Measurements from ENCODE around the gene SERPINE2.

The SERPINE2 gene

GRCh38 chr2:223980397-223980735, 58.7 kb downstream of the SERPINE2 start:
- Histone ChIP-seq H3K4me3 (ENCODE audit: low read length in 2 of 2) (no peak overlapping the region), H3K23ac (ENCODE audit: low read depth, low read length, poor library complexity) (no peak overlapping the region), H3K9me3 (replicated peaks in 1 of 2; ENCODE audit: control insufficient read depth in 2 of 2, insufficient read depth in 1 of 2, low read depth in 1 of 2, low read length in 2 of 2) (no peaks in the 10 kb centered on the region), H3K18ac (ENCODE audit: low read length) (no peak overlapping the region), H2AK5ac (ENCODE audit: low read depth, low read length) (no peak overlapping the region), H3K4me2 (ENCODE audit: insufficient read depth, low read length, poor library complexity, severe bottlenecking) (no peak overlapping the region), H2BK12ac (ENCODE audit: low read length) (no peak overlapping the region), H3K14ac (ENCODE audit: low read length) (no peak overlapping the region), H3K4ac (ENCODE audit: low read length) (no peak overlapping the region), H4K8ac (ENCODE audit: low read depth, low read length) (no peak overlapping the region), H3K36me3 (replicated peaks in 1 of 2; ENCODE audit: control insufficient read depth in 2 of 2, insufficient read depth in 2 of 2, low read length in 2 of 2) (no peaks in the 10 kb centered on the region), H3K27me3 (ENCODE audit: control insufficient read depth in 3 of 3, insufficient read depth in 3 of 3, low read depth in 1 of 3, low read length in 3 of 3) (no peaks in the 10 kb centered on the region), H3K9ac (ENCODE audit: low read depth, low read length, poor library complexity) (no peak overlapping the region), H2BK120ac (ENCODE audit: low read depth, low read length) (no peak overlapping the region), H2BK5ac (ENCODE audit: low read length) (no peak overlapping the region), H2AFZ (ENCODE audit: low read length) (no peak overlapping the region), H3K4me1 (ENCODE audit: control insufficient read depth in 2 of 2, insufficient read depth in 1 of 2, low read depth in 1 of 2, low read length in 2 of 2) (no peaks in the 10 kb centered on the region), H4K91ac (ENCODE audit: low read depth, low read length, poor library complexity) (no peak overlapping the region), H2BK15ac (ENCODE audit: low read length) (no peak overlapping the region), H3K27ac (replicated peaks; ENCODE audit: low read length) (no peak overlapping the region), H3K79me1 (ENCODE audit: low read depth, low read length) (no peaks in the 10 kb centered on the region)
- WGBS, 2 donors (ENCODE audit: extremely low coverage in 2 of 2, insufficient read length in 2 of 2, insufficient replicate concordance in 1 of 2), result no CpG with 5 or more reads among the region's 1 CpG
- DNase-seq (ENCODE audit: low spot score), result no peak

- Histone ChIP-seq H2BK12ac (ENCODE audit: low read length) (no peak overlapping the region), H2BK120ac (ENCODE audit: low read depth, low read length) (no peak overlapping the region), H3K79me1 (ENCODE audit: low read depth, low read length) (no peaks in the 10 kb centered on the region), H3K18ac (ENCODE audit: low read length) (no peak overlapping the region), H3K4ac (ENCODE audit: low read length) (no peak overlapping the region), H3K36me3 (replicated peaks in 1 of 2; ENCODE audit: control insufficient read depth in 2 of 2, insufficient read depth in 2 of 2, low read length in 2 of 2) (no peaks in the 10 kb centered on the region), H4K91ac (ENCODE audit: low read depth, low read length, poor library complexity) (no peak overlapping the region), H3K4me1 (ENCODE audit: control insufficient read depth in 2 of 2, insufficient read depth in 1 of 2, low read depth in 1 of 2, low read length in 2 of 2) (no peaks in the 10 kb centered on the region), H3K9me3 (replicated peaks in 1 of 2; ENCODE audit: control insufficient read depth in 2 of 2, insufficient read depth in 1 of 2, low read depth in 1 of 2, low read length in 2 of 2) (no peaks in the 10 kb centered on the region), H3K23ac (ENCODE audit: low read depth, low read length, poor library complexity) (no peak overlapping the region), H3K27me3 (ENCODE audit: control insufficient read depth in 3 of 3, insufficient read depth in 3 of 3, low read depth in 1 of 3, low read length in 3 of 3) (no peaks in the 10 kb centered on the region), H3K9ac (ENCODE audit: low read depth, low read length, poor library complexity) (no peak overlapping the region), H2AK5ac (ENCODE audit: low read depth, low read length) (no peak overlapping the region), H3K4me2 (ENCODE audit: insufficient read depth, low read length, poor library complexity, severe bottlenecking) (no peak overlapping the region), H2AFZ (ENCODE audit: low read length) (no peak overlapping the region), H2BK15ac (ENCODE audit: low read length) (no peak overlapping the region), H3K27ac (replicated peaks; ENCODE audit: low read length) (no peak overlapping the region), H3K4me3 (ENCODE audit: low read length in 2 of 2) (no peak overlapping the region), H4K8ac (ENCODE audit: low read depth, low read length) (no peak overlapping the region), H3K14ac (ENCODE audit: low read length) (no peak overlapping the region), H2BK5ac (ENCODE audit: low read length) (no peak overlapping the region)
- no CpG with 5 or more reads among the region's 2 CpGs for WGBS, 2 donors (ENCODE audit: extremely low coverage in 2 of 2, insufficient read length in 2 of 2, insufficient replicate concordance in 1 of 2)
- DNase-seq (ENCODE audit: low spot score), result no peak
Observed at GRCh38 chr2:223979730-223980396, 59.2 kb downstream of the SERPINE2 start.

GRCh38 chr2:223978451-223978850, 60.6 kb downstream of the SERPINE2 start:
- no peak overlapping the region for H3K27ac ChIP-seq (replicated peaks; ENCODE audit: low read length)
- H3K9me3 ChIP-seq (replicated peaks in 1 of 2; ENCODE audit: control insufficient read depth in 2 of 2, insufficient read depth in 1 of 2, low read depth in 1 of 2, low read length in 2 of 2), result no peaks in the 10 kb centered on the region
- no peak overlapping the region for H2AFZ ChIP-seq (ENCODE audit: low read length)
- H3K4me3 ChIP-seq (ENCODE audit: low read length in 2 of 2), result no peak overlapping the region
- no peaks in the 10 kb centered on the region for H3K36me3 ChIP-seq (replicated peaks in 1 of 2; ENCODE audit: control insufficient read depth in 2 of 2, insufficient read depth in 2 of 2, low read length in 2 of 2)
- H2BK5ac ChIP-seq (ENCODE audit: low read length), result no peak overlapping the region
- no peak for DNase-seq (ENCODE audit: low spot score)
- no peaks in the 10 kb centered on the region for H3K79me1 ChIP-seq (ENCODE audit: low read depth, low read length)
- no peak overlapping the region for H3K4me2 ChIP-seq (ENCODE audit: insufficient read depth, low read length, poor library complexity, severe bottlenecking)
- no peak overlapping the region for H3K23ac ChIP-seq (ENCODE audit: low read depth, low read length, poor library complexity)
- no peak overlapping the region for H3K9ac ChIP-seq (ENCODE audit: low read depth, low read length, poor library complexity)
- H4K91ac ChIP-seq (ENCODE audit: low read depth, low read length, poor library complexity), result no peak overlapping the region
- H2BK120ac ChIP-seq (ENCODE audit: low read depth, low read length), result no peak overlapping the region
- no peak overlapping the region for H3K14ac ChIP-seq (ENCODE audit: low read length)
- H2BK15ac ChIP-seq (ENCODE audit: low read length), result no peak overlapping the region
- WGBS, 2 donors (ENCODE audit: extremely low coverage in 2 of 2, insufficient read length in 2 of 2, insufficient replicate concordance in 1 of 2), result no CpG with 5 or more reads among the region's 4 CpGs
- H3K27me3 ChIP-seq (ENCODE audit: control insufficient read depth in 3 of 3, insufficient read depth in 3 of 3, low read depth in 1 of 3, low read length in 3 of 3), result no peaks in the 10 kb centered on the region
- H3K4ac ChIP-seq (ENCODE audit: low read length), result no peak overlapping the region
- no peaks in the 10 kb centered on the region for H3K4me1 ChIP-seq (ENCODE audit: control insufficient read depth in 2 of 2, insufficient read depth in 1 of 2, low read depth in 1 of 2, low read length in 2 of 2)
- no peak overlapping the region for H4K8ac ChIP-seq (ENCODE audit: low read depth, low read length)
- H2BK12ac ChIP-seq (ENCODE audit: low read length), result no peak overlapping the region
- H3K18ac ChIP-seq (ENCODE audit: low read length), result no peak overlapping the region
- H2AK5ac ChIP-seq (ENCODE audit: low read depth, low read length), result no peak overlapping the region

- Histone ChIP-seq H3K36me3 (replicated peaks in 1 of 2; ENCODE audit: control insufficient read depth in 2 of 2, insufficient read depth in 2 of 2, low read length in 2 of 2) (no peaks in the 10 kb centered on the region), H3K9ac (ENCODE audit: low read depth, low read length, poor library complexity) (no peak overlapping the region), H2BK12ac (ENCODE audit: low read length) (no peak overlapping the region), H3K4me1 (ENCODE audit: control insufficient read depth in 2 of 2, insufficient read depth in 1 of 2, low read depth in 1 of 2, low read length in 2 of 2) (no peaks in the 10 kb centered on the region), H3K79me1 (ENCODE audit: low read depth, low read length) (no peaks in the 10 kb centered on the region), H3K23ac (ENCODE audit: low read depth, low read length, poor library complexity) (no peak overlapping the region), H2BK120ac (ENCODE audit: low read depth, low read length) (no peak overlapping the region), H3K18ac (ENCODE audit: low read length) (no peak overlapping the region), H3K4me2 (ENCODE audit: insufficient read depth, low read length, poor library complexity, severe bottlenecking) (no peak overlapping the region), H2BK5ac (ENCODE audit: low read length) (no peak overlapping the region), H3K27ac (replicated peaks; ENCODE audit: low read length) (no peak overlapping the region), H3K9me3 (replicated peaks in 1 of 2; ENCODE audit: control insufficient read depth in 2 of 2, insufficient read depth in 1 of 2, low read depth in 1 of 2, low read length in 2 of 2) (no peaks in the 10 kb centered on the region), H2AFZ (ENCODE audit: low read length) (no peak overlapping the region), H4K91ac (ENCODE audit: low read depth, low read length, poor library complexity) (no peak overlapping the region), H3K27me3 (ENCODE audit: control insufficient read depth in 3 of 3, insufficient read depth in 3 of 3, low read depth in 1 of 3, low read length in 3 of 3) (no peaks in the 10 kb centered on the region), H2BK15ac (ENCODE audit: low read length) (no peak overlapping the region), H3K4ac (ENCODE audit: low read length) (no peak overlapping the region), H2AK5ac (ENCODE audit: low read depth, low read length) (no peak overlapping the region), H4K8ac (ENCODE audit: low read depth, low read length) (no peak overlapping the region), H3K4me3 (ENCODE audit: low read length in 2 of 2) (no peak overlapping the region), H3K14ac (ENCODE audit: low read length) (no peak overlapping the region)
- WGBS, 2 donors (ENCODE audit: extremely low coverage in 2 of 2, insufficient read length in 2 of 2, insufficient replicate concordance in 1 of 2), result no CpG with 5 or more reads among the region's 3 CpGs
- no peak for DNase-seq (ENCODE audit: low spot score)
Observed at GRCh38 chr2:223976635-223977226, 62.4 kb downstream of the SERPINE2 start.
